HCT116 (cell line): Measurements from ENCODE around the gene SIRPD. TPM values are rescaled to one million over a fixed set of nuclear protein-coding genes. Genes with fewer than 3 reads are reported as not detected.

Source experiments
- ATAC-seq: fragments of 200-7000 bp; cut with Tn5 transposase; 2 replicates; pipeline ENCODE4 v1.9.1; 2020; ENCODE audit warnings: mild to moderate bottlenecking, moderate library complexity
- BruUV-seq: library from RNA; stranded (reverse); fragments of 400-500 nt; replicated peaks from 2 replicates; lab custom pipeline; 2021; lab: Mats Ljungman, UMichigan
- CTCF ChIA-PET: fragments of 300-600 bp; sonication (Branson Sonifier 250); formaldehyde crosslinking; loops from one replicate; lab custom pipeline; 2021; ENCODE audit warnings: antibody characterized with exemption; lab: Charles Lee
- POLR2A ChIA-PET: fragments of 300-600, 350-600 bp; sonication (Branson Sonifier 250); formaldehyde crosslinking; loops from one replicate; lab custom pipeline; 2021; ENCODE audit warnings: antibody characterized with exemption; lab: Charles Lee
- RAD21 ChIA-PET, 2 experiments: fragments of 300-600 bp; sonication (Branson Sonifier 250); formaldehyde crosslinking; loops; one replicate each; lab custom pipeline; 2023; ENCODE audit warnings: low total read pairs in 2 of 2; ENCODE audit not compliant: uncharacterized antibody in 2 of 2, unreplicated experiment in 2 of 2, low non-redundant PET in 1 of 2; lab: Charles Lee
- DNase-seq: peaks from one replicate; pipeline ENCODE4 v3.0.0-alpha.2; 2010; ENCODE audit warnings: low read depth, low spot score
- H2AFZ ChIP-seq: fragments of 200-600 bp; shearing (Covaris generic), sonication (generic); 2 replicates; pipeline ENCODE4 v1.6.1; 2017; ENCODE audit warnings: low read depth, mixed run types, mixed read lengths, antibody characterized with exemption, low read length; ENCODE audit not compliant: poor library complexity, severe bottlenecking
- H3K27ac ChIP-seq: 2 replicates; pipeline ENCODE4 v1.5.1; 2012; ENCODE audit warnings: low read depth, low read length
- H3K27me3 ChIP-seq: fragments of 200-600 bp; sonication (generic); 2 replicates; pipeline ENCODE4 v1.6.1; 2016; ENCODE audit warnings: mixed run types, low read length, mixed read lengths; ENCODE audit not compliant: insufficient read depth
- H3K36me3 ChIP-seq, 2 experiments: fragments of 200-500 bp in 1 of 2; fragments of 200-600 bp in 1 of 2; sonication (Bioruptor generic) in 1 of 2; sonication (generic) in 1 of 2; 2 replicates each; pipeline versions ENCODE4 v1.5.1 to v1.6.1; 2014 to 2016; ENCODE audit warnings: low read length in 2 of 2, inconsistent platforms in 1 of 2, mixed read lengths in 1 of 2, mixed run types in 1 of 2; ENCODE audit not compliant: insufficient read depth in 2 of 2, control insufficient read depth in 1 of 2
- H3K4me1 ChIP-seq, 2 experiments: fragments of 200-600 bp in 1 of 2; sonication (generic) in 1 of 2; 2 replicates each; pipeline versions ENCODE4 v1.5.1 to v1.6.1; 2012 to 2017; ENCODE audit warnings: low read length in 2 of 2, inconsistent platforms in 1 of 2, mild to moderate bottlenecking in 1 of 2, mixed read lengths in 1 of 2, mixed run types in 1 of 2, moderate library complexity in 1 of 2; ENCODE audit not compliant: insufficient read depth in 2 of 2, control insufficient read depth in 1 of 2
- H3K4me2 ChIP-seq: fragments of 200-600 bp; sonication (generic); 2 replicates; pipeline ENCODE4 v1.6.1; 2017; ENCODE audit warnings: mixed run types, low read length, mixed read lengths
- H3K4me3 ChIP-seq, 2 experiments: fragments of 200-600 bp in 1 of 2; sonication (generic) in 1 of 2; replicated peaks in 1 of 2; 2 replicates each; pipeline ENCODE4 v1.5.1; 2011 to 2016; ENCODE audit warnings: low read length in 2 of 2, control low read depth in 1 of 2, low read depth in 1 of 2, mild to moderate bottlenecking in 1 of 2, mixed read lengths in 1 of 2, mixed run types in 1 of 2
- H3K79me2 ChIP-seq: fragments of 200-600 bp; sonication (generic); 2 replicates; pipeline ENCODE4 v1.6.1; 2017; ENCODE audit warnings: mild to moderate bottlenecking, mixed run types, low read length, moderate library complexity, mixed read lengths; ENCODE audit not compliant: insufficient read depth
- H3K9ac ChIP-seq: fragments of 200-600 bp; sonication (generic); 2 replicates; pipeline ENCODE4 v1.6.1; 2016; ENCODE audit warnings: low read length, mixed read lengths
- H3K9me2 ChIP-seq: fragments of 200-600 bp; sonication (generic), shearing (Covaris generic); 2 replicates; pipeline ENCODE4 v1.6.1; 2017; ENCODE audit warnings: mixed run types, mild to moderate bottlenecking, moderate library complexity; ENCODE audit not compliant: insufficient read depth
- H3K9me3 ChIP-seq, 2 experiments: fragments of 200-500 bp in 1 of 2; fragments of 200-600 bp in 1 of 2; sonication (Bioruptor generic) in 1 of 2; sonication (generic) in 1 of 2; 2 replicates each; pipeline ENCODE4 v1.6.1; 2014 to 2017; ENCODE audit warnings: low read length in 2 of 2, mixed read lengths in 2 of 2, inconsistent platforms in 1 of 2, low read depth in 1 of 2, mild to moderate bottlenecking in 1 of 2, mixed run types in 1 of 2, moderate library complexity in 1 of 2; ENCODE audit not compliant: control insufficient read depth in 1 of 2, insufficient read depth in 1 of 2
- H4K20me1 ChIP-seq: fragments of 200-600 bp; sonication (generic), shearing (Covaris generic); 2 replicates; pipeline ENCODE4 v1.6.1; 2017; ENCODE audit warnings: mixed run types, mild to moderate bottlenecking, moderate library complexity; ENCODE audit not compliant: insufficient read depth
- ATF3 ChIP-seq: IDR thresholded peaks from 2 replicates; pipeline ENCODE4 v1.6.1; 2012
- CBX3 ChIP-seq: IDR thresholded peaks from 2 replicates; pipeline ENCODE4 v1.6.1; 2012; ENCODE audit warnings: low read depth
- CTCF ChIP-seq, 3 experiments: fragments of 200-600 bp in 1 of 3; sonication (generic) in 1 of 3; IDR thresholded peaks in 2 of 3; conservative IDR thresholded peaks in 1 of 3; 2 replicates each; pipeline ENCODE4 v1.5.1; 2012 to 2017; ENCODE audit warnings: low read depth in 2 of 3, low read length in 2 of 3, antibody characterized with exemption in 1 of 3, borderline replicate concordance in 1 of 3, control low read depth in 1 of 3, mild to moderate bottlenecking in 1 of 3, mixed read lengths in 1 of 3, mixed run types in 1 of 3, moderate library complexity in 1 of 3; ENCODE audit not compliant: insufficient read depth in 1 of 3
- EGR1 ChIP-seq: IDR thresholded peaks from 2 replicates; pipeline ENCODE4 v1.6.1; 2012; ENCODE audit warnings: low read depth
- FOSL1 ChIP-seq: IDR thresholded peaks from 2 replicates; pipeline ENCODE4 v1.6.1; 2012; ENCODE audit warnings: low read depth
- POLR2A ChIP-seq: IDR thresholded peaks from 2 replicates; pipeline ENCODE4 v1.7.0; 2011; ENCODE audit warnings: borderline replicate concordance; ENCODE audit not compliant: insufficient read depth, insufficient read length; ENCODE audit errors: extremely low read depth
- POLR2AphosphoS5 ChIP-seq: IDR thresholded peaks from 2 replicates; pipeline ENCODE4 v1.6.1; 2011; ENCODE audit warnings: mild to moderate bottlenecking, low read depth, low read length, moderate library complexity
- RAD21 ChIP-seq: IDR thresholded peaks from 2 replicates; pipeline ENCODE4 v1.6.1; 2012; ENCODE audit warnings: low read depth, mild to moderate bottlenecking
- SP1 ChIP-seq: IDR thresholded peaks from 2 replicates; pipeline ENCODE4 v1.6.1; 2012; ENCODE audit warnings: low read depth
- SRF ChIP-seq: IDR thresholded peaks from 2 replicates; pipeline ENCODE4 v1.6.1; 2012; ENCODE audit warnings: low read depth
- TCF7L2 ChIP-seq: IDR thresholded peaks from 2 replicates; pipeline ENCODE4 v1.7.0; 2011; ENCODE audit warnings: borderline replicate concordance, inconsistent platforms; ENCODE audit not compliant: insufficient read depth, insufficient read length; ENCODE audit errors: extremely low read depth
- ZBTB33 ChIP-seq: IDR thresholded peaks from 2 replicates; pipeline ENCODE4 v1.6.1; 2011; ENCODE audit warnings: mild to moderate bottlenecking, low read length, moderate library complexity; ENCODE audit not compliant: insufficient replicate concordance; ENCODE audit errors: extremely low read depth
- intact Hi-C: fragments of 100-400 bp; cut with micrococcal nuclease; formaldehyde crosslinking; loops from 2 replicates; pipeline ENCODE4 v1.10.0; 2022
- total RNA-seq: library from RNA; stranded (reverse); gene quantifications from one replicate; pipeline ENCODE4 v1.2.1, GENCODE V29; 2021; ENCODE audit not compliant: unreplicated experiment
- TF ChIP-seq, protein P1 (sequence below): IDR thresholded peaks from 2 replicates; pipeline ENCODE4 v1.6.1; 2012

The SIRPD gene
- total RNA-seq, 1 experiment from 2014 or later, result not detected

GRCh38 chr20:1565461-1565860 lies 8.0 kb upstream of the SIRPD start:
- no peaks in the 10 kb centered on the region for H3K79me2 ChIP-seq
- RAD21 ChIA-PET, result no interaction called here
- no peak overlapping the region for H2AFZ ChIP-seq
- no peak overlapping the region for H3K4me3 ChIP-seq
- H3K4me2 ChIP-seq, result no peak overlapping the region
- H4K20me1 ChIP-seq, result no peaks in the 10 kb centered on the region
- no TSS peak for BruUV-seq
- intact Hi-C loops, result no loop called here
- no peak for ATAC-seq
- no peak for TF ChIP-seq TCF7L2
- no peak for TF ChIP-seq CBX3
- no peak for TF ChIP-seq EGR1
- TF ChIP-seq ATF3, result no peak
- no peak for TF ChIP-seq SP1
- no peak for TF ChIP-seq CTCF (IDR thresholded peaks at IDR 0.05 in 2 of 3, conservative IDR thresholded peaks at IDR 0.05 in 1 of 3; ENCODE audit: borderline replicate concordance in 1 of 3, insufficient read depth in 1 of 3, low read depth in 2 of 3, low read length in 2 of 3)
- TF ChIP-seq FOSL1, result no peak
- TF ChIP-seq POLR2AphosphoS5, result no peak
- DNase-seq, result no peak
- POLR2A ChIA-PET, result no interaction called here
- H3K9ac ChIP-seq, result no peak overlapping the region
- peaks cover 6 to 38% of the 10 kb centered on the region in 2 experiments; a peak in 3 of 4 replicates for H3K4me1 ChIP-seq
- no peaks in the 10 kb centered on the region for H3K27me3 ChIP-seq
- H3K36me3 ChIP-seq, result no peaks in the 10 kb centered on the region
- H3K9me2 ChIP-seq, result no peaks in the 10 kb centered on the region
- no peak overlapping the region for H3K27ac ChIP-seq
- H3K9me3 ChIP-seq, result no peaks in the 10 kb centered on the region
- CTCF ChIA-PET, result no interaction called here

- H3K79me2 ChIP-seq, result no peaks in the 10 kb centered on the region
- ChIA-PET RAD21 (no interaction called here), CTCF (no interaction called here)
- TF ChIP-seq TCF7L2, result no peak
- TF ChIP-seq, protein P1, sequence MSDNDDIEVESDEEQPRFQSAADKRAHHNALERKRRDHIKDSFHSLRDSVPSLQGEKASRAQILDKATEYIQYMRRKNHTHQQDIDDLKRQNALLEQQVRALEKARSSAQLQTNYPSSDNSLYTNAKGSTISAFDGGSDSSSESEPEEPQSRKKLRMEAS, result no peak
- TF ChIP-seq POLR2AphosphoS5, result no peak
- TF ChIP-seq ATF3, result no peak
- TF ChIP-seq ZBTB33, result no peak
- TF ChIP-seq RAD21, result no peak
- TF ChIP-seq SRF, result no peak
- no peak for TF ChIP-seq POLR2A
Measured at GRCh38 chr20:1563598-1563997, 6.1 kb upstream of the SIRPD start.

More at GRCh38 chr20:1563598-1563997, 6.1 kb upstream of the SIRPD start:
- Histone ChIP-seq H3K4me3 (no peak overlapping the region), H3K27ac (no peak overlapping the region), H3K9me3 (no peaks in the 10 kb centered on the region), H3K27me3 (no peaks in the 10 kb centered on the region), H4K20me1 (no peaks in the 10 kb centered on the region), H3K9me2 (no peaks in the 10 kb centered on the region), H3K4me1 (peaks cover 0 to 24% of the 10 kb centered on the region in 2 experiments; a peak in 2 of 4 replicates), H3K9ac (no peak overlapping the region), H3K4me2 (no peak overlapping the region), H2AFZ (no peak overlapping the region), H3K36me3 (no peaks in the 10 kb centered on the region)
- no TSS peak for BruUV-seq
- ATAC-seq (no peak), DNase-seq (no peak)
- POLR2A ChIA-PET, result no interaction called here
- intact Hi-C loops, result no loop called here
